IPS DF 19.7 (cell line): ENCODE measurements around the gene GNL2.
"Not testable (repeated sequence)": the region's sequence is repeated elsewhere in the genome, so short reads cannot be mapped to it uniquely, and the experiment has no call there.

Experiments
- DNase-seq: peaks from one replicate; pipeline ENCODE4 v3.0.0-alpha.2; 2013; ENCODE audit warnings: low read depth, low spot score

GNL2 gene

GRCh38 chr1:37606481-37607263 is 10.9 kb upstream of the GNL2 start:
- no peak for DNase-seq

GRCh38 chr1:37605806-37606474 is 10.2 kb upstream of the GNL2 start:
- no peak for DNase-seq

- no peak for DNase-seq
Measured at GRCh38 chr1:37605061-37605650, 9.4 kb upstream of the GNL2 start.

DNA sequence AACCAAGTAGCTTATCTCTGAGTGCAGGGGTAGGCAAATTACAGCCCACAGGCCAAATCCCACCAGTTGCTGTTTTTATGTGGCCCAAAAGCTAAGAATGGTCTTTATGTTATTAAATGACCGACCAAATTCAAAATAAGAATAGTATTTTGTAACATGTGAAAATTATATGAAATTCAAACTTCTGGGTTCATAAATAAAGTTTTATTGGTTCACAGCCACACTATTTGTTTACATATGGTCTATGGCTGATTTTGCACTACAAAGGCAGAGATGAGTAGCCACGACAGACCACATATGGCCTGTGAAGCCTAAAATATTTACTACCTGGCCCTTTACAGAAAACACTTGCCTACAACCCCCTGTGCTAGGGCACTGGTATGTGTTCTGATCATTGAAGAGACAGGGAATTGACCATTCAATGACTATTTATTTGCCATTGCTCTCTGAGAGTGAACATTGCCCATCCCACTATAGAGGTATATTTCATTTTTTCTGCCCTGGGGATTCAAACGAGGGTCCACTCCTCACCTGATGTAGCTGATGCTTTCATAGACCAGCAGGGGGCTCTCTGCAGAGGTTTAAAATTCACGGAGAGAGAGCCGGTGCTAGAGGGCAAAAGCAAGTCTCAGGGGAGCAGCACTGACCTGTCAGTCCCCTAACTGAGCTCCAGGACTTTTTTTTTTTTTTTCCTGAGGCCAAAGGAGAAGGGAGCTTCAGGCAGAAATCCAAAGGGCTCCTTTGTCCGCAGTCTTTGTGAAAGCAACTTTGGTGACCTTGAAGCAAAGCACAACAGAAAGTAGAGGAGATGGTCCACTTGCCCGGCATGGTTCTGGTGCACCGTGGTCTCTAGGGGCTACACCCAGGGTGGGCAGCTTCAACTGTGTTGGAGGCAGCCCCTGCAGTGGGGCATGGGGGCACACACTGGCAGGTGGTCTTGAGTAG is 7.3 kb upstream of the GNL2 start:
- DNase-seq: no peak

- no peak for DNase-seq
Measured at GRCh38 chr1:37601441-37601840, 5.7 kb upstream of the GNL2 start.

- no peak for DNase-seq
Measured at GRCh38 chr1:37599940-37600339, 4.2 kb upstream of the GNL2 start.

DNA sequence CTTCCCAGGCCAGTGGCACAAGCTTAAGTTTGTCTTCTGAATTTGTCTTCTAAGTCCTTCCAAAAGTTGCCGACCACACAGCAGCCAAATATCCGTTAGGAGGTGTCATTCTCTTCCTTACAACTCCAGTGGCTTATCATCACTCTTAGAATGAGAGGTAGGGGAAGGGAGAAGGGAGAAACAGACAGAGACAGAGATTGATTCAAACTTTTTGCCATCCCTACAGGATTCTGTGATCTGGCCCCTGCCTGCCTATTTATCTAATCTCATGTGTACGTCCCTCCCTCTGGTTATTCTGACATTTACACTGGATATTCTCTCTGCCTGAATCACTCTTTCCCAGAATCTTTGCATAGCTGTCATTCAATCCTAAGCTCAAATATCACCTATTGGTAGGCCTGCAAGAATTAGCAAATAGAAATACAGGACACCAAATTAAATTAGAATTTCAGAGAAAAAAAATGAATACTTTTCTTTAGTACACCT is 488 bp upstream of the GNL2 start:
- no peak for DNase-seq

DNA sequence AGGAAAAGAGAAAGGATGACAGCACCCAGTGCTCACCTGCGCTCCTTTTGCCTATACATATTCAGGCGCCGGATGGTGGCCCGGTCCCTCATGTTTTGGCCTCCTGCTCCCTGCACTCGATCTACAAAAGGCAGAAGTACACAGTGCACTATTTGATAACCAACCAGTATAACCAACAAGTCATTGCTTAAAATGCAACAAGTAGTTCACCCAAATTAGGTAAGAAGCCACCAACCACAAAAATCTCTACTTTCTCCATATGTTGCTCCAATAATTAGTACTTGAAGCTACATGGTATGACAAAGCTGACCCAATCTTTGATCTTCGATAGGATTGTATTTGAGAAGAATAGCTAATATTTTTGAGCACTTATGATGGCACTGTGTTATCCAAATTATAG is 2.0 kb downstream of the GNL2 start:
- DNase-seq: no peak

DNA sequence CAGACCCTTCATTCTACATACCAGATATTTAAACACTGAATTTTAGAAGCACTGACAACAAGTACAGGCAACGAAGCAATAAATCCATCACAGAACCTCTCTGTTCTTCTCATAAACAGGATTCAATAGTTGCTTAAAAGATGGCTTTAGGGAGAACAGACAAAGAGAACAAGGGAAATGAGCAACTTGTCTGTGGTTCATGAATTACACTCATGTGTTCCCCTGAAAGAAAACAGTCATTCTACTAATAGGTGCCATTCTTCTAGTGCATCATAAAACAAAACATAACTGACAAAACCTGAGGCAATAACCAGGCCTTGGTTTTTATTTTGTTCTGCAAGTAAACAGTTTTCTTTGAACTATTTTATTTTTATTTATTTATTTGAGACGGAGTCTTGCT is 6.8 kb downstream of the GNL2 start:
- no peak for DNase-seq

DNA sequence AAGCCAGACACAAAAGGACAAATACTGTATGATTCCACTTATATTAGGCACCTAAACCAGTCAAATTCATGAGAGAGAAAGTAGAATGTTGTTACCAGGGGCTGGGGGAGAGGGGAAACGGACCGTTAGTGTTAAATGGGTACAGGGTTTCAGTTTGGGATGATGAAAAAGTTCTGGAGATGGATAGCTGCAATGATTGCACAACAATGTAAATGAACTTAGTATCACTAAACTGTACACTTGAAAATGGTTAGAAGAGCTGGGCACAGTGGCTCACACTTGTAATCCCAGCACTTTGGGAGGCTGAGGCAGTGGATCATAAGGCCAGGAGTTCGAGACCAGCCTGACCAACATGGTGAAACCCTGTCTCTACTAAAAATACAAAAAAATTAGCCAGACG is 11.2 kb downstream of the GNL2 start:
- DNase-seq: not testable (repeated sequence)

DNA sequence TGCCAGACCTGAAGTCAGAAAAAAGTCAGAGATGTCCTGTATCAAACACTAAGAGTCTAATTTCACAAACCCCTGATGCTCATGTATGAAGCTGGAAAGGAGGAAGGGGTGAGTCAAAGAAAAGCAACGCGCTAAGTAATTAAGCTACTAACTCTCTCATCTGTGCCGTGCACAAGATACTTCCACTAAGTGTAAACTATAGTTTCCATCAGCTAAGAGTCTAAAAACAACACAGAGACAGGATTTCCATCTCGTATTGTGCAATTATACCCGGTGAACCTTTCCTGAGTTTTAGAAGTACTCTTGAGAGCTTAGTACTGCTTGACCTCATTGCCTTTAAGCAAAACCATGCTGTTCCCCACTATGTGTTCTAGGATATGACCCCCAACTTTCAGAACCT is 20.0 kb downstream of the GNL2 start:
- no peak for DNase-seq

DNA sequence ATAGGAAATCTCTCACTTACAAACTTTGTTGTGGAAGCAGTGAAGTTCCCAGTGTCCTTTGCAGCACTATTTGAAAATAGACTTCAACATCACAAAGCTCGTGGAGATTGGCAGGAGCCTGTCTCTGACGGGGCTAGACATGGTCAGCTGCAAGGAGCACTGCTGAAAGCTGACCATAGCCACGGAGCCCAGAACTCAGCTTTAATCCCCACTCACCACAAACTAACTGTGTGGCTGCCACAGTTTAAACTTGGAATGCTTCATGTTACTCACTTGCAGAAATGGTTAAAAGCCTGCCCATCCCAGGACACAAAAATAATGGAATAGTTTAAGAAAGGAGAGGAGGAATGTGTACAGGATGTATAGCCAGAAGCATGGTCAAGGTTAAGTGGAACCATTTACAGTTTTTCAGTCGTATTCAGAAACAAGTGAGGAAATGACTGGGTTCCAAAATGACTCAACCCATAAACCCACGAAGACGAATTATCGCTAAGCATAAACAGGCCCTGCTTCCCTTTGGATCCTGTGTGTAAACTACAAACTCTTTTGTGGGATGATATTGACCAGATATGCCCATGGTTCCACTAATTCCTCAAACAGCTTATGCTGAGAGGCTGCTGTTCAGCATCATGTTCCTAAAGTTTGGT is 20.8 kb downstream of the GNL2 start:
- DNase-seq: no peak

- no peak for DNase-seq
Measured at GRCh38 chr1:37570528-37571334, 25.0 kb downstream of the GNL2 start.

DNA sequence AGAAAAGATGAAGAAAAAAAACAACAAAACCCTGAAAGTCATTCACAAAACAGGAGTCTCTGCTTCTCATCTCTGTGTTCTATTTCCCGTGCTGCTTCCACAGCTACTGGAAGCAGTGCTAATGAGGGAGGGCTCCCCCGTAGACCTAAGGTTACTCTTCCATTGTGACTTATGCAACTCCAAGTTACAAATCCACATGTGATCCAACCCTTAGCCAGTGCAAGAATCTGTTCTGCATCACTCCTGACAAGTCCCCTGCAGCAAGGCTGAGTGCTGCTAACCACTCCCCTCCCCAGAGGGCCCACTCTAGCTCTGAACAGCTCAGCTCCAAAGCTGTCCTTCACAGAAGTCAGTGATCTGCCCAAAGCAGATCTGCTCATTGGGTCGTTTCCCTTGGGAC is 28.7 kb downstream of the GNL2 start:
- DNase-seq: no peak

DNA sequence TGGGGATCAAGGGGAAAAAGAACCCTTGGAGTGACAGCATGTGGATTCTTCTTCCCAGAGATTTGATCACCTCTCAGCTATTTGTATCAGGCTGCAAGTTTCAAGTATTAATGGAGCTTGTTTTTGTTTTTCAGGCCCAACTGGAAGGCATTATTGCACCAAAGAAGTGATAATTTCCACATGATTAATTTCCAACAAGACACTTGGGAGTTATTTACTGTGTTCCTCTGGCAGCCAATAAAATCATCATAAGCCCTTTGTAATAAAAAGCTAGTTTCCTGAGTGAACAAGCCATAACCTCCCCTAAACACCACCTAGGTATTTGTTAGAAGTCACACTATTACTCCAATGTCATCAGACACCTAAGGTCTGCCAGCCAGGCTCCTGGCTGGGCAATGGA is 30.8 kb downstream of the GNL2 start:
- no peak for DNase-seq

DNA sequence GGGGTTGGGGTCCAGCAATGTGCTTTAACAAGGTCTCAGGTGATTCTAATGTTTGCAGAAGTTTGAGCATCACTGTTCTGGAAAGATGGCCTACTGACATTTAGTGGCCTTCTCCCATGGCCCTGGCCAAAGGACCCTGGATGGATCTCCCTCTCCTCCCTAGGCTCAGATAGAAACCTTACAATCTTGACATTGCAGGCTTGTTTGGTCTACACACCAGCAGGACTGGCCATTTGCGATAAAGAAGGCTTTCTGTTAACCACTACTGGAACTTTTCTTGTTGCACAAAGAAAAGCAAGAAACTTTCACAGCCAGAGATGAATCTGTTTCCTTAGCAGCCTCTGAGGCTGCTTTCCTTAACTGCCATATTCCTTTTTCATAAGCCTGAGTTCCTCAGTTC is 32.8 kb downstream of the GNL2 start:
- no peak for DNase-seq

DNA sequence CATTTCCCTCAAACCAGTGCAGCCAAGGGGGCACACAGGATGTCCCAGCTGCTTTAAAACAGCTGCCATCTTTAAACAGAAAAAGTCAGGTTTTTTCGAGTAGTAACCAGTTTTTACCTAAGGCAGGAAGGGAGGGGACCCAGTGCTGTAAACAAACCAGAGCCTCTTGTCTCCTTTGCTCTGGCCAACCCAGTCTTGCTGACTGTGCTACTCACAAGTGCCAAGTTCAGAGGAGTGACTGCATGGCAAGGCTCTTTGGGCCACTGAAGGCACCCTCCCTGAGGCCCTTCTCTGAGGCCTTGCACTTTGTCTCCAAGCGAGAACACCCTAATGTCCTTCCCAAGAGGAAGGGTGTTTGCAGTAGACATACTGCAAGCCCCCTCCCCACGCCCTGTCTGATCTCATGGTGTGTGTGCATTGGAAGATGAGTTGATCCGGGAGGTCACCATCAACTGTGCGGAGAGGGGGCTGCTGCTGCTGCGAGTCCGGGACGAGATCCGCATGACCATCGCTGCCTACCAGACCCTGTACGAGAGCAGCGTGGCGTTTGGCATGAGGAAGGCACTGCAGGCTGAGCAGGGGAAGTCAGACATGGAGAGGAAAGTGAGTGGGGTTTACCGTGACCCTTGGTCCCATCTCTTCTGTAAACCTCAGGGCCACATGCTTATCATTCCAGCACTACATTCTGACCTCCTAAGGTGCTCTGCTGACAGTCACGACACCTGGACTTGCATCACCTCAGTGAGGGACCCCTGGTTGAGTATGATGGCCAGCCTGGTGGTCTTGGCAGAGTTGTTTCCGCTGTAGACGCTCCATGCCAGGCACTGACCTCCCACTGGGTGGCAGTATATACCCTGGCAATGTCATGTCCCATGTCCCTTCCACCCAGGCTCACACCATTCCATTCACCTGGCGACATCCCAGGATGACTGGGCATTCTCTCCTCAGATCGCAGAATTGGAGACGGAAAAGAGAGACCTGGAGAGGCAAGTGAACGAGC is 34.3 kb downstream of the GNL2 start:
- DNase-seq: peak; percentile 20

- DNase-seq: no peak
Measured at GRCh38 chr1:37560401-37561132, 35.2 kb downstream of the GNL2 start.
